ENCODE results near the gene TGFA.

GRCh38 chr2:70537840-70538239 is 15.8 kb downstream of the TGFA start:
- TF ChIP-seq CTCF (IDR thresholded peaks at IDR 0.05; ENCODE audit: poor library complexity): no peak
- no peak for TF ChIP-seq EZH2phosphoT487 (IDR thresholded peaks at IDR 0.05; ENCODE audit: low read depth, severe bottlenecking, unreplicated experiment)
- no peak for TF ChIP-seq EZH2 (IDR thresholded peaks at IDR 0.05; ENCODE audit: borderline replicate concordance)

Data from hepatocyte (in vitro differentiated cells).